Thyroid gland (tissue), 4 donors: Measurements from ENCODE around the gene FEM1B. TPM values are rescaled to one million over a fixed set of nuclear protein-coding genes. Genes with fewer than 3 reads are reported as not detected.

Experiments used
- DNase-seq, 2 donors: peaks; one replicate each; pipeline ENCODE4 v3.0.0-alpha.2; 2019
- H3K27ac ChIP-seq, 3 donors: fragments of 200-600 bp; sonication (generic); 1 replicate in 2 of 3; 2 replicates in 1 of 3; pipeline ENCODE4 v1.5.1; 2016 to 2019; ENCODE audit warnings: mild to moderate bottlenecking in 1 of 3, moderate library complexity in 1 of 3
- H3K27me3 ChIP-seq: fragments of 200-600 bp; sonication (generic); one replicate; pipeline ENCODE4 v1.5.1; 2019
- H3K36me3 ChIP-seq, 2 donors: fragments of 200-600 bp; sonication (generic); one replicate each; pipeline ENCODE4 v1.5.1; 2016 to 2019
- H3K4me1 ChIP-seq, 2 donors: fragments of 200-600 bp; sonication (generic); one replicate each; pipeline ENCODE4 v1.5.1; 2017 to 2019
- H3K4me3 ChIP-seq, 3 donors: fragments of 200-600 bp; sonication (generic); replicated peaks in 1 of 3; 1 replicate in 2 of 3; 2 replicates in 1 of 3; pipeline ENCODE4 v1.5.1; 2016; ENCODE audit warnings: mild to moderate bottlenecking in 1 of 3
- H3K9me3 ChIP-seq: fragments of 200-600 bp; sonication (generic); one replicate; pipeline ENCODE4 v1.5.1; 2017
- POLR2A ChIP-seq, 2 donors: fragments of 450-650 bp; IDR thresholded peaks; one replicate each; pipeline ENCODE4 v1.6.1; 2017; ENCODE audit warnings: antibody characterized with exemption in 2 of 2, mild to moderate bottlenecking in 2 of 2, moderate library complexity in 1 of 2
- WGBS, 2 donors: methylation state at CpG; one replicate each; pipeline ENCODE4 v1.1.5; 2017; 5-methylcytosine and 5-hydroxymethylcytosine counted together
- intact Hi-C: fragments of 100-400 bp; cut with DNase I; formaldehyde crosslinking; loops from one replicate; pipeline ENCODE4 v1.15.1; 2023
- total RNA-seq, 4 donors: library from RNA; depleted of rRNA; stranded (reverse); fragments of >200 nt; gene quantifications; one replicate each; pipeline ENCODE4 v1.2.3, GENCODE V29; 2016
- TF ChIP-seq, protein P1 (sequence below), 6 experiments: fragments of 200-600 bp in 3 of 6; fragments of 450-650 bp in 3 of 6; sonication (generic) in 3 of 6; IDR thresholded peaks; one replicate each; pipeline ENCODE4 v1.5.1; 2016 to 2019; ENCODE audit warnings: antibody characterized with exemption in 6 of 6, mild to moderate bottlenecking in 2 of 6, inconsistent platforms in 1 of 6, moderate library complexity in 1 of 6

Gene FEM1B
- 10 to 100 TPM; 43.2 to 60.4 (median 45.2) TPM for total RNA-seq

DNA sequence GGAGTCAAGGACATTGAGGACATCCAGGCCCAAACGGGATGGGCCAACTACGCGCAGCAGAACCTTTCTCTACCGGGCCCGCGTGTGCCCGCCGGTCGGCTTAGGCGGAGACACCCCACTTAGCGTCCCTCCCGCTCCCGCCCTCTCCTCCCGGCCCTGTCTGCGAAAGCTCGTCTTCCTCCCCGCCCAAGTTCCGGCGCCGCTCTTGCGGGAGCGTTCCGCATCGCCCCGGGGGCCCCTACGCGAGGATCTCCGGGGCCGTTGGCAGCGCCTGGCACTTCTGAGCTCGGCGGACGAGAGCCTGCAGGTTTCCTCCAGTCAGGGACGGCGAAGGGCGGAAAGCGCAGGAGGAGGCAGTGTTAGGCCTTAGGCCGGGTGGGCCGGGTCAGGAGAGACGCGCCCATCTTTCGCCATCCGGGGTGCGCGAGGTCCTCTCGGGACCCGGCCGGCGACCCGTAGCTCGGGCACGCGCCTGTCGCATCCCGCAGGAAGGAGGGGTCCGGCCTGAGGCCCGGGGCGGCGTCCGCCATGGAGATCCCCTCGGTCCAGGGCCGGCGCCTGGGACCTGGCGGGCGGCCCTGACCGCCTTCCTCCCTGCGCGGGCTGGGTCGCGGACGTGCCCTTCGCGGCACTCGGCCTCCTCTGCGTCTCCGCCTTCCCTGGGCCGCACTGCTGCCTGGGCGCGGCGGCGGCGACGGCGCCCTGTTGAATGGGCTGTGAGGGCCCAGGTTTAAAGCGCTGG lies at the start of gene FEM1B:
Gene FEM1B (plus strand): TSS at position 143 of the 742 bp plus-strand sequence. CDS start 673 bp downstream, outside the sequence.
- Histone ChIP-seq H3K27ac (peak within 1 kb of the TSS; percentile 98 to 99 (median 99)), H3K9me3 (no peaks in the 10 kb centered on the region), H3K4me1 (peaks cover 35 to 41% of the 10 kb centered on the region in 2 donors), H3K36me3 (no peaks in the 10 kb centered on the region), H3K27me3 (no peaks in the 10 kb centered on the region), H3K4me3 (peak within 1 kb of the TSS; percentile 67 to 92 (median 76))
- intact Hi-C loops = no loop called here
- DNase-seq = peak; percentile 92 to 93
- TF ChIP-seq, protein P1, sequence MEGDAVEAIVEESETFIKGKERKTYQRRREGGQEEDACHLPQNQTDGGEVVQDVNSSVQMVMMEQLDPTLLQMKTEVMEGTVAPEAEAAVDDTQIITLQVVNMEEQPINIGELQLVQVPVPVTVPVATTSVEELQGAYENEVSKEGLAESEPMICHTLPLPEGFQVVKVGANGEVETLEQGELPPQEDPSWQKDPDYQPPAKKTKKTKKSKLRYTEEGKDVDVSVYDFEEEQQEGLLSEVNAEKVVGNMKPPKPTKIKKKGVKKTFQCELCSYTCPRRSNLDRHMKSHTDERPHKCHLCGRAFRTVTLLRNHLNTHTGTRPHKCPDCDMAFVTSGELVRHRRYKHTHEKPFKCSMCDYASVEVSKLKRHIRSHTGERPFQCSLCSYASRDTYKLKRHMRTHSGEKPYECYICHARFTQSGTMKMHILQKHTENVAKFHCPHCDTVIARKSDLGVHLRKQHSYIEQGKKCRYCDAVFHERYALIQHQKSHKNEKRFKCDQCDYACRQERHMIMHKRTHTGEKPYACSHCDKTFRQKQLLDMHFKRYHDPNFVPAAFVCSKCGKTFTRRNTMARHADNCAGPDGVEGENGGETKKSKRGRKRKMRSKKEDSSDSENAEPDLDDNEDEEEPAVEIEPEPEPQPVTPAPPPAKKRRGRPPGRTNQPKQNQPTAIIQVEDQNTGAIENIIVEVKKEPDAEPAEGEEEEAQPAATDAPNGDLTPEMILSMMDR (IDR thresholded peaks at IDR 0.05) = peak in 2 of 6 experiments; percentile 25 to 35
- TF ChIP-seq POLR2A (IDR thresholded peaks at IDR 0.05) = peak in 1 of 2 donors; percentile 60
- 0% methylated on average over 19 of the region's 85 CpGs for WGBS, 2 donors

- WGBS, 2 donors = 44 to 48% methylated on average over 22 to 25 of the region's 25 CpGs
- Histone ChIP-seq H3K9me3 (no peaks in the 10 kb centered on the region), H3K27ac (peak overlapping the region in 2 of 3 donors; percentile 75 to 78), H3K4me3 (peak overlapping the region; percentile 70 to 92 (median 78)), H3K36me3 (no peaks in the 10 kb centered on the region), H3K27me3 (no peaks in the 10 kb centered on the region), H3K4me1 (peaks cover 13 to 19% of the 10 kb centered on the region in 2 donors)
- no peak for DNase-seq
- intact Hi-C loops = no loop called here
- TF ChIP-seq, protein P1 (IDR thresholded peaks at IDR 0.05) = no peak
- TF ChIP-seq POLR2A (IDR thresholded peaks at IDR 0.05) = no peak
Measured at GRCh38 chr15:68228143-68228970, 49.2 kb upstream of the FEM1B start.

DNA sequence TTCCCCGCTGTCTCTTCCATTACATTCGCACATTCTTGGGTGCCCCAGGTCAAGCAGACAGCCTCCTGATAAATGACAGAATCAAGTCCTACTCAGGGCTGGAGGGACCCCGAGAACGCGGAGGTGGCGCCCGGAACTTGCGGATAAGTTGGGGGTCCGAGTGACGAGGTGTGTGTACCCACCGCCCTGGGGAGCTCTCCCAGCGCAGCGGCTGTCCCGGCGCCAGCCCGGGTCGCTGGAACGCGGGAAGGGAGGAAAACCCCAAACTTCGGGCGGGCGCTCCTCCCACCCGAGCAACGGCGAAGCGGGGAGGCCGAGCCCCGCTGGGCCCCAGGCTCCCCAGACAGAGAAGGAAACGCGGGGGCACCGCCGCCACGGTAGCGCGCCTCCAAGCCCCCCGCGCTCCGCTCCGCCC lies 48.6 kb upstream of the FEM1B start:
- peak overlapping the region in 2 of 3 donors; percentile 75 to 78 for H3K27ac ChIP-seq
- 0% methylated on average over 1 to 12 of the region's 39 CpGs for WGBS, 2 donors
- peak; percentile 10 to 12 for DNase-seq

DNA sequence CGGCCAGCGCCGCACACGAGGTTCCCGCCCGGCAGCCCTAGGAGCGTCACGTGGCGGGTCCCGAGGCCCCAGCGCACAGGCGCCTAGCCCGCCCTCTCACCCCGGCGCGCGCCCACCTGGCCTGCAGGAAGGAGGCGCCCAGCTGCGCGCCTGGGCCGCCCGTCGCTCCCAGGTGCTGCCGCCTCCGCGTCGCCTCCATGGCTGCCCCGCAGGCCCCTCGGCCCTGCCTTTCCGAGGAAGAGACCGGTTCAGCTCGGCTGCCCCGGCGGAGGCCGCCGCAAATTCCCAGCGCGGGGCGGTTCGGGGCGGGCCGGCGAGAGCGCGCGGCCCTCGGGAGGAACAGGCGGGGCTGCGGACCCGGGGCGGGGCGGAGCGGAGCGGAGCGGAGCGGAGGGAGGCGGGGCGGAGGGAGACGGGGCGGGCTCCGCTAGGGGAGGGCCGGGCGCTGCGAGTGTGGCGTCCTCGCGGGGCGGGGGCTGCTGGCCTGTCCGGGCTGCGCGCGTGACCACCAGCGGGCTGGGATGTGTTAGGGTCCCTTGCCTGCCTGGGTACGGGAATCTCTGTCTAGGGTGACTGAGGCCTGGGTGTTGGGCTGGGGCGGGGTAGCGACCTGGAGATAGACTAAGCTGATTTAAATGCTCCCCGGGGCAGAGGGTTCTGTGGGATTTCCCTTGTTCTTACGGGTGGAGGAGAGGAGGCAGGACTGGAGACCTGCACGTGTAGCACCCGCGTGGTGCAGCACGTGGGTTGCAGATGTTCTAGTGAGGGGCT lies 48.0 kb upstream of the FEM1B start, which contains the start of gene CLN6:
Gene CLN6 (minus strand): TSS at position 343 of the 771 bp plus-strand sequence. CDS start 144 bp downstream, at position 199.
- peak; percentile 79 to 83 for DNase-seq
- Histone ChIP-seq H3K4me3 (peak within 1 kb of the TSS; percentile 70 to 92 (median 78)), H3K27ac (peak within 1 kb of the TSS; percentile 66 to 78 (median 75)), H3K4me1 (peaks cover 13 to 19% of the 10 kb centered on the region in 2 donors), H3K9me3 (no peaks in the 10 kb centered on the region), H3K36me3 (no peaks in the 10 kb centered on the region), H3K27me3 (no peaks in the 10 kb centered on the region)
- TF ChIP-seq, protein P1 (IDR thresholded peaks at IDR 0.05) = no peak
- TF ChIP-seq POLR2A (IDR thresholded peaks at IDR 0.05) = peak in 1 of 2 donors; percentile 66
- 0 to 1% methylated on average over 23 to 35 of the region's 82 CpGs for whole genome bisulfite sequencing, 2 donors
- intact Hi-C loops = no loop called here

More for the DNA sequence above, 48.6 kb upstream of the FEM1B start:
- H3K27me3 ChIP-seq = no peaks in the 10 kb centered on the region
- peaks cover 13 to 19% of the 10 kb centered on the region in 2 donors for H3K4me1 ChIP-seq
- peak overlapping the region; percentile 70 to 92 (median 78) for H3K4me3 ChIP-seq
- intact Hi-C loops = no loop called here
- H3K9me3 ChIP-seq = no peaks in the 10 kb centered on the region
- no peaks in the 10 kb centered on the region for H3K36me3 ChIP-seq
- no peak for TF ChIP-seq POLR2A (IDR thresholded peaks at IDR 0.05)
- TF ChIP-seq, protein P1 (IDR thresholded peaks at IDR 0.05) = no peak
